GM19468 (cell line): ENCODE results near the gene PDE10A.

Source experiments
- ATAC-seq: cut with Tn5 transposase; IDR thresholded peaks from one replicate; pipeline ENCODE4 v1.9.1; 2021; ENCODE audit warnings: mild to moderate bottlenecking, moderate library complexity, moderate number of reproducible peaks; ENCODE audit not compliant: unreplicated experiment; ENCODE audit errors: extremely low read depth

The PDE10A gene

DNA sequence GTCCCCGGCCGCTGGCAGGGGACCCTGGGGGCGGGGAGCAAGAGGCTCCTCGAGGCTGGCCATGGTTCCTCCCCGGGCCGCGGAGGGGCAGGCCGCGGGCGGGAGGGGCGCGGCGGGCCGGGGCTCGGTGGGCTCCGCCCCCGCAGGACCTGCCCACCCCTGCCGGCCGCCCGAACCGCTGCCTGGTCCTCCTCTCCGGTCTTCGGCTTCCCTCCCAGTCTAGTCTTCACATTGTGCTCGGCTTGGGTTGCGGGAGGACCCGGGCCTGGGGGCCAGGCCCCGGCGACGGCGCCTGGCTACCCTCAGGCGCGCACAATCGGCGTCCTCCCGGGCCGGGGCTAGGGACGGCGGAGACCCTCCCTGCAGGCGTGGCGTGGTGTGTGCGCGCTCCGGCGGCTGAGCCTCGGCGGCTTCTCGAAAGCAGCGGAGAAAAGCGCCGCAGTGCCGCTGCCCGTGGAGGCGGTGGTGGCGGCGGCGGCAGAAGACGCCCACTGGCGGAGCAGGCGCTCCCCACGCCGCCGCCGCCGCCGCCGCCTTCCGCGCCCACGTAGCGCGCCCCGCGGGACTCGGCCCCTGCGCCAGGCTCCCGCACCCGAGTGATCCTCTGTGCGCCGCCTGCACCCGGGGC lies at the start of gene PDE10A:
Gene PDE10A (minus strand): TSS at position 493 of the 628 bp plus-strand sequence. CDS start 430 bp downstream, at position 63.
- ATAC-seq: no peak

DNA sequence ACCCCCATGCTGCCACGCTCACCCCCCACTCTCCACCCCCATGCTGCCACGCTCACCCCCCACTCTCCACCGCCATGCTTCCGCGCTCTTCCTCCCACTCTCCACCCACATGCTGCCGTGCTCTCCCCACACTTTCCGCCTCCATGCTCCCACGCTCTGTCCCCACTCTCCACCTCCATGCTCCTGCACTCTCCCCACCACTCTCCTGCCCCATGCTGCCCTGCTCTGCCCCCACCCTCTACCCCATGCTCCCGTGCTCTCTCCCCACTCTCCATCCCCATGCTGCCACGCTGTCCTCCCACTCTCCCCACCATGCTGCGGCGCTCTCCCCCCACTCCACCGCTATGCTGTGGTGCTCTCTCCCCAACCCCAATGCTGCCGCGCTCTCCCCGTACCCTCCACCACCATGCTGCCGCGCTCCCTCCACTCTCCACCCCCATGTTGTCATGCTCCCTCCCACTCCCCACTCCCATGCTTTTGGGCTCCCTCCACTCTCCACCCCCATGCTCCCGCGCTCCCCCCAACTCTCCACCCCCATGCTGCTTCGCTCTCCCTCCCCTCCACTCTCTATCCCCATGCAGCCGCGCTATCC lies 46.0 kb upstream of the PDE10A start:
- ATAC-seq: no peak

DNA sequence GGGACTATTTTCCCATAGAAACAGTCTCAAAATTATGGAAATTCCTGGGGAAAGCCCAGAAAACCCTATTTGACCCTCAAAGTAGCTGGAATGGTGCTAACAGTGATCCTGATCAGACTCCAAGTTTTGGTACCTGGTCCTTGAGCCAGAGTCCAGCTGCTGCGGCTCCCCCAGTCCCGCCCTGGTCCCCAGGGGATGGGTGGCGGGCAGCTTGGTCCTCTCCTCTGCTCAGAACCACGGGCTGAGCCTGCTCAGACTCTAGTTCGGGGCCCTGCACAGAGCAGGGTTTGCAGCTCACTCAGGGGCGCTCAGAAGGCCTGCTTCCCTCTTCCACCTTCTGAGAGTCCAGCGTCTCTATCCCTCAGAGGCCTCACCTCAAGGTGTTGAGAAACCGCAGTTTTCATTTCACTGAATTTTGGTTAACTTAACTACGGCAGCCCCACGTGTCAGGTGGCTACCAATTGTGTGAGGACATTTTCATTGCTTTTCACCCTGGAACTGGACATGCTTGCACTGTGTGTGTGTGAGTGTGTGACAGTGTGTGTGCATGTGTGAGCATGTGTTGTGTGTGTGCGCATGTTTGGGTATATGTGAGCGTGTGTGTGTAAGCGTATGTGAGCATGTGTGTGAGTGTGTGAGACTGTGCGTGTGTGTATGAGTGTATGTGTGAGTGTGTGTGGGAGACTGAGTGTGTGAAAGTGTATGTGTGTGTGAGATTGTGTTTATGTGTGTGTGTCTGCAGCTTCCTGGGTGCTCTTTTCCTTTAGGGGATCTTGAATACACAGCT lies 44.2 kb upstream of the PDE10A start:
- no peak for ATAC-seq

DNA sequence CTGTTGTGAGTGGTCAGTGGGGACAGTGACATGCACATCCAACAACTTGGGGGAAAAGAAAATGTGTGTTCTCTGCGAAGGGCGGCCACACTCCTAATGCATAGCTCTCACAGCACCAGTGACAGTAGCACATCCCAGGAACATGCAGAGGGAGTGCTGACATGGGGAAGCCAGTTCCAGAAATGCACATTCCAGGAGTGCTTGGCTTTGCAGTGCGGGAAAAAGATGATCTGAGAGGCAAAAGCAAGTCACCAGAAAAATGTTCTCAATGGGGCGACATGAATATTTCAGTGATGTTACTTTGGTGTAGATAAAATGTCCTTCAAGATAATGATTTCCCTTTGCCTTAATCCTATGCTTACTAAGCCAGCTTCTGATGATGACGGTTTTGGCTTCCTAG lies 42.9 kb upstream of the PDE10A start:
- ATAC-seq: no peak

DNA sequence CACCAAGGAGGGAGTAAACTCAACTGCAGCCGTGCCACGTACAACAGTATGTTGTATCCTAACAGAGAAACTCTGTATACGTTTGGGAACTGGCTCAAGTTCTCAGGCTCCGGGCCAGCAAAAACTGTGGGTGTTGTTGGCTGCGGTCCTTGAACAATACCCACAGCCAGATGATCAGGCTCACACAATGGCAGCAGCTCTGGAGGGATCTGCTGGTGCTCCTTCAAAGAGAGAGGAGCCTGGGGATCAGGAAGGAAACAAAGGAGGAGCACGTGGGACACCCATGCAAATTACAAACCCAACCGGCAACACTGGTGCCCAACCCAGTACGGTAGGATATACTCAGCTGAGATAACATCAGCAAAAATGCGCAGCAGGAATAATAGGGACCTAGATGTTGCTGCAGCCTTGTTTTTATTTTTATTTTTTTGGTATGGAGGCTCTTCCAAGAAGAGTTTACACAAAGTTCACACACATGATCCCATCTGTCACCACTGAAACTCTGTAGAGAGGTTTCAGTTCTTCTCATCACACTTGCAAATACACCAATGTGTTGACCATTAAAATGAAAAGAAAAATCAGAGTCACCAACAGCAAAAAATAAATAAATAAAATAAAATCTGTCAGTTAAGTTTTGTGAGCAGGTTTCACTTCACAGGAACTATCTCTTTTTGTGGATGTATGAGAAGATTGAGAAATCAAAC lies 41.2 kb upstream of the PDE10A start:
- ATAC-seq: peak; percentile 36

DNA sequence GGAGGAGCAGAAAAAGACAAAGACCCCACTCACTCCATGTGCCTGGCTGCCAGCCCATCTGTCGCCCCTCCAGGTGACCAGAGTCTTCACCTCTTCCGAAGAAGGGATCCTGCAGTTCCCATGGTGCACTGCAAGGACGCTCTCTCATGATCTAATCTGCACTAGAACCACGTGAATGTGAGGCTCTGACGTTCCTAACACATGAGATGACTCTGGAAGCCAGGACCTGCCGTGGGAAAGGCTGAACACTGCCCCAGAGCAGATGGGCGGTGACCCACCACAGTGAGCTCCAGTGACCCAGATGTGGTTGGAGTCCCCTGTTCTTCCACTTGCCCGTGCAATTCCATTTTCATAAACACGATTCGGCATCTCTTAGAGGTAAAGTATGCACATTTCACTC lies 39.6 kb upstream of the PDE10A start:
- no peak for ATAC-seq

DNA sequence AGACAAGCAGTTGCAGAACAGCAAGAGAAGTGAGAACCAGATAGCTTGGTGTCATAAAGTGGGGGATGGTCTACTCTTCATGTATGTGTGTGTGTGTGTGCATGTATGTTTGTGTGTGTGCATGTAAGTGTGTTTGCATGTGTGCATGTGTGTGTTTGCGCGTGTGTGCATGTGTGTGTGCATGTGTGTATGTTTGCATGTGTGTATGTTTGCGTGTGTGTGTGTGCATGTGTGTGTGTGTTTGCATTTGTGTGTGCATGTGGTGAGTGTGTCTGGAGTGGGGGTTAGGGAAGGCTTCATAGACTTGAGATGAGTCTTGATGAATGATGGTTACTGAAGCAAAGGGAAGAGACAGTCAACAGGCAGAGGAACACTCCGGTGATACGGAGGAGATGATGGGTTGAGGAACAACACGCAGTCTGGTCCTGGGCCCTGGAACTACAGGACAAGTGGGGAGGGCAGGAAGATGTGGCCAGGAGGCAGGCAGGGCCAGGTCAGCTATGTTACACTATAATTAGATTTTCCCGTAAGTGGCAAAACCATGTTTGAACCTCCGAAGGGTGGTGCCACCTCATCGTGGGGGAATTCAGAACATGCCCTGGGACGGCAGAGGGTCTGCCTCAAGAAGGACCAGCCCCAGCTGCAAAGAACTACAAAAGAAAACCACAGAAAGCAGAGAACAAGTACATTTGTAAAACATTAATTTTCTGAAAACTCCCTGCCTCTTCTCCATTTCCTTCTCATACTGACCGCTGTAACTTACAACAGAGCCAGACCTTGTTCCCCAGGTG lies 38.7 kb upstream of the PDE10A start:
- peak; percentile 89 for ATAC-seq

DNA sequence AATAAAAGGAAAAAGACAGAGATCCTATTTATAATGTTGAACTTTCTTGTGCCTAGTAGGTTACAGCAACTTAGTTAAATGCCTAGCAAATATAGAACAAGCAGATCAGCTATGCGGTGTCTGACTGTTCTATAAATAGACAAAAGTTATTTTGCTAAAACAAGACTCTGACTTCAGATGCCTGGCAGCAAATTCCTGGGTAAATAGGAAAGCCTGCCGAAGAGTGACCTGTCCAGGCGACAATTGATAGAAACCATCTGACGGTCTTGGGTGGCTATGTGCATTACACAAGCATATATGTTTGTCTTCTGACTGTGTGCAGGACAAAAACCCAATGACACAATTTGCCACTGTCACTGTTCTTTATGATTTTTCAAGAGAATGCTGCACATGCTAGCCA lies 38.0 kb upstream of the PDE10A start:
- ATAC-seq: no peak

DNA sequence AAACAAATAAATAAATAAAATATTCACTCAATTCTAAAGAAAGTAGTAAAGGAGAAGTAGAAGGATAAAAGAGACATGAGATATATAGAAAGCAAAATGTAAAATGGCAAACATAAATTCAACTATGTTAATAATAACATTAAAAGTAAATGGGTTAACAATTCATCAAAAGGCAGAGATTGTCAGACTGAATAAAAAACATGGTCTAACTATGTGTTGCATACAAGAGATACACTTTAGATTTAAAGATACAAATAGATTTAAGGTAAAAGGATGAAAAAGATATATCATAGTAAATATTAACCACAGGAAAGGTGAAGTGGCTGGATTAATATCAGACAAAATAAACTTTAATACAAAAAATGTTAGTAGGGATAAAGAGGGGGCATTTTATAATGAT lies 35.8 kb upstream of the PDE10A start:
- no peak for ATAC-seq

DNA sequence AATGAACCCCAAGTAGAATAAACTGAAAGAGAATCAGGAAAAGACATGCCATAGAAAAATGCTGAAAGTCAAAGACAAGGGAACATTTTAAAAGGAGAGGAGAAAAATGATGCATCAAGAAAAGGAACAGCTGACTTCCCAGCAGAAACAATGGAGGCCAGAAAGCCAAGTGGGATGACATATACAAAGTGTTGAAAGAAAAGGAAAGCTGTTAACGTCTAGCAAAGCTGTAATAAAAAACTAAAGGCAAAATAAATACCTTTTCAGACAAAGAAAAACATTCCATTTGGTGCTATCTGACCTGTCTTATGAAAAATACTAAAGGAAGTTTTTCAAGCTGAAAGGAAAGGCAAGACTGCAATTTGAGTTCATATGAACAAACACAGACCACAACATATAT lies 34.1 kb upstream of the PDE10A start:
- ATAC-seq: no peak

DNA sequence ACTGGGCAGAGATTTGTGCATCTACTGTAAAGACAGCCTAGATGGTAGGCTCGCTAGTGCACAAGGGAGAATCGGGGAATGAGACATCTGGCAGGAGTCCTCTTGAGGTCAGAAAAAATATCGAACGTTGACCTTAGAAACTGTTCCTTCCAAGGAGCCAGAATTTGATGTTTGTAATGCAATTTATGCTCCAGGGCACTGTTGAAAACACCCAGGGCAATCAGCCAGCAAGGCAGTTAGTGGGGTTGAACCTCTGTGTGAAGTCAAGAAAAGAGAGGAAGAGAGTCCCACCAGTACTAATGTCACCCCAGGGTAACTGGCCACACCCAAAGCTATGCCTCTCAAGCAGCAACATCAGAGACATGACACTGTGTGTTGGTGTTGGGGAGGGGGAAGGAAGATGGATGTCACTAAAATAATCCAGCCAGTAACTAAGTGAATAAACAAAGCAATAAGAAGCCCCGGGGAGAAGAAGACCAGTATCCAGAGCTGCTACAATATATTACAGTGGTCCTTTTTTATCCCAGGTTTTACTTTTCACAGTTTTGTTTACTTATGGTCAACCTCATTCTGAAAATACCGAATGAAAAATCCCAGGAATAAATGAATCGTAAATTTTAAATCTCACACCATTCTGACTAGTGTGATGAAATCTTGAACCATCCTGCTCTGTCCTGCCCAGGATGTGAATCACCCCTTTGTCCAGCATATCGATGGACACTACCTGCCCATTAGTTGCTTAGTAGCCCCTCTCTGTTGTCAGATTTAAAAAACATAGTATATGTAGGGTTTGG lies 32.9 kb upstream of the PDE10A start:
- ATAC-seq: no peak

DNA sequence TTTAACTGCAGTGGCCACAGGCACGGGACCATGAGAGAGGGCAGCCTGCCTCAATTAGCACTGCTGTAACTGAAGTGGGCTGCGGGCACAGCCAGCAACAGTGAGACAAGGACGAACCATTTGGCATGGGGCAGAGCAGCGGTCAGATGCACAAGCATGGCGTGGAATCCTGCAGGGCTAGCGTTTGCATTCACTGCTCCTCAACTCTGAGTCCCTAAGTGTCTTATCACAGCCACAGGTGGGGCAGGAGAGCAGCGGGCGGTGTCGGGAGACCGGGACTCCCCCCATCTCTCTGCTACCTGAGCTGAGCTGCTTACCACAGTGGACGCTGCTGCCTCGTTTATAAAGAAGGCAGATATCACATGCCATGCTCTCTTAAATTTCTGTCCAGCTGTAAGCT lies 31.3 kb upstream of the PDE10A start:
- no peak for ATAC-seq

DNA sequence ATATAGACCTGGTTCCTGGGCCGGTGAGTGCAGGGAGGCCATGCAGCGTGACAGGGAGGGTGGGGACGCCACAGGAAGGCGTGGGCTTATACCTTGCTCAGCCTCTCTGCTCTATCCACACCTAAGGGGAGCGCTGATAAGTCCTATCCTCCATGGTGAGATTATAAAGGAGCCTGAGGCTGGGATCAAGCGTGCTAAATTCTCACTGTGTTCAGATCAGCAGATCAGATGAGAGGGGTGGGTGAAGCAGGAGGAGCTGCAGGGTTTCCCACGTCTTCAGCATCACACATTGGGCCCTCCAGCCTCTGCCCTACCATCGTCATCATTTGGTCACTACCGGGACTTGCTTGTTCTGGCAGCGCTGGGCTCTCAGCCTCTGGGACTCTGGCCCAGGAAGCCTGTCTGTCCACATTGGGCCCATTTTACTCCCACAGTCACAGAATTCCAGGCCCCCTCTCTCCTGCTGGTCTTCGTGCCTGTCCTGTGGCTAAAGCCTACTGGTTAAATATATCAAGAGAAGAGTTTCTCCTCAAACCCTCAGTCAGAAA lies 29.1 kb upstream of the PDE10A start:
- ATAC-seq: no peak

DNA sequence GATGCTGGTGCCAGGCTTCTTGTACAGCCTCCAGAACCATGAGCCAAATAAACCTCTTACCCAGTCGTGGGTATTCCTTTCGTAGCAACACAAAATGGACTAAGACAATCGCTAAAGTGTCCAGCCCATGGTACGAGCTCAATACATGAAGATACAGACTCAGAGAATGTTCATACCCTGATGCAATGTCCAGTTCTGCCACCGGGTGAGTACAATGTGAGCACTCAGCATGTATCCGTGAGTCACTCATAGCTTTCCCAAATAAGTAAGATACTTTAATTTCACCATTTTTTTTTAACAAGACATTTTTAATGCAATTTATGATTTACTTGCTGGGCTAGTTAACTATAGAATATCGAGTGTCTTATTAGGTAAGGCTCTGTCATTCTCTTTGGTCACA lies 26.7 kb upstream of the PDE10A start:
- ATAC-seq: no peak

DNA sequence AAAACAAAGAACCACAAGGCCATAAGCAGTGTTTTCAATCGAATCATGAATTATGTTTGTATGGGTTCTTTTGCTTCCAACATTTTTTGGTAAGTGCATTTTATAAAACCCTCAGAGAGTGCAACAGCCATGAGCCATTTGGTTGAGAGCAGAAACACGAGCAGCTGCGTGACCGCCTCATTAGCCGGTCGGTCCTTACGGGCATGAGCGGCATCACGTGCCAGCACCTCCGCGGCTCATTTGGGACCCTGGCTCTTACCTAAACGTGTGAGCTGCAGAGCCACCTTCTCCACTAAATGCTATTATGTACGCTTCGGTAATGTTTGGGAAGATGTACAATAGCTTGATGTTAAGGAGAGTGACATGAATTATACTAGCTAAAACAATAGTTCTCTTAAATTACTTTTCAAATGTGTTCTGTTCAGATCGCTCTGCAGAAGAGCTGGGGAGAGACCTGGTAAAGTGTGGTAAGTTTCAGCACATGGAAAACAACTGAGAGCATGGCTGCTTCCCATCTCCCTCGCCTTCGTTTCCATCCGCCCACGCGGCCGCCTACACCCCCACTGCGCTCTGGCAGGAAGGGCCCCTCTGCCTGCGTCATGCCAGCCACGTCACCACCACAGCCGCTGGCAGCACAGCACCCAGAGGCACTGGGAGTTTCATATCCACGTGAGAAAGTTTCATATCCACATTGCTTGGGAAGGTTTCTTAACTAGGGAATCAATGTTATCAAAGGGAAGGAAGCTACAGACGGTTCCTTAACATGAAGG lies 23.7 kb upstream of the PDE10A start:
- no peak for ATAC-seq

DNA sequence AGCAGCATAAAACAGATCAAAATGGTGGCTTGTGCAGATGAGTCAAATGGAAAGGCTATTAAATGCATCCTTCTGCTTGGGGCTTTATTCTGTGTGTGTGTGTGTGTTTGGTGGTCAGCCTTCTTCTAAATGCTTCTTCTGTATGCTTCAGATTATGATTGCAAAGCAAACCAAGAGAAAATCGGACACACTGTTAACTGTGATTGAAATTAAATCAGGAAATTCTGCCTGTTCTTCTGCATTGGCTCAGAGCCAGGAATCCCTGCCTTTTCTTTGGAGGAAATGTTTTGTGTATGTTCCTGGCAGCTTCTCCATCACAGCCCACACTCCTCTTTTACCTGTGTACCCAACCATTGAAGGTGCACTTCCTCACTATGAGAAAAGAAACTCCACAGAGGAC lies 22.3 kb upstream of the PDE10A start:
- ATAC-seq: no peak

DNA sequence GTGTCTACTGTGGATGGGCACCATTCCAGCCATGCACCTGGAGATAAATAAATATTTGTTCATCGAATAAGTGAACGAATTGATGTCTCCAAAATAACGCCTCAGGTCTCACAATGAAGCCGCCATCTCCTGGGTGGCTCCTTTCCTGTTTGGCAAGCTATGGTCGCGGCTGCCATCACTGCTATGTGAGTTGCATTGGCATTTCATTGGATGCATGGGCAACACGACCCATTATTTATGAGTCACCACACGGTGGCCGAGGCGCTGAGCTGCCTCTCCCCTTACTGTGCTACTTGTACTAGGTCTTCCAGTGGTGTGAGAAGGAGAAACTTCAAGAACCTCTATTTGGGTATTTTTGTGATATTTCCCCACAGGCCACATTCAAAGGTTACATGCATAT lies 21.3 kb upstream of the PDE10A start:
- ATAC-seq: no peak

DNA sequence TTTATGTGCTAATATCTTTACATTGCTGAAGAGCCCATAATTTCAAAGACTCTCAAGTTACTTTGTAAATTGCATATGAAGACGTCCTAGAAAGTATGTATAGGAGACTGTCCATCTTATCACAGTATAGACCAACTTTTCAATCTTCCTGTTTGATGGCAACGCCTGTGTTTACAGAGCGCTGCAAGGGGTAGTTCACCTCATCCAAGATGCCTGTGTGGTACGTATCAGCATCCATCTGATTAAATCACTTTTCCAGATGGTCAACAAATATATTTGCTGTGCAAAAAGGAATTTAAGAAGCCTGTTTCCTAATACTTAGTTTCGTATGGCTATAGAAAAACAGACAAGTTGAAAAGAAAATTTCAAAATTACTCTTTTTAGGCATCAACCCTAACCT lies 17.9 kb upstream of the PDE10A start:
- no peak for ATAC-seq
